ENCODE data around the gene OR4F29. TPM values are rescaled to one million over a fixed set of nuclear protein-coding genes. Genes with fewer than 3 reads are reported as not detected.
"Not testable (repeated sequence)": the region's sequence is repeated elsewhere in the genome, so short reads cannot be mapped to it uniquely, and the experiment has no call there.

OR4F29 gene
- not detected for total RNA-seq (2013)
- polyA plus RNA-seq (not detected), polyA minus RNA-seq (not detected in 2 replicates), total RNA-seq (0 reads per million in 11 experiments)

GRCh38 chr1:451578-451977 lies at the start of gene OR4F29:
Gene OR4F29, minus strand, starts transcription at chr1:451678. Its CDS starts 0 bp downstream, at chr1:451678.
- H3K4me2 ChIP-seq (replicated peaks; ENCODE audit: extremely low read depth, low read length, poor library complexity, severe bottlenecking); H3K27me3 Mint-ChIP-seq (ENCODE audit: low read depth in 3 of 3); H3K4me3 ChIP-seq (replicated peaks in 1 of 3; ENCODE audit: low read depth in 2 of 3, low read length in 3 of 3); H3K9ac ChIP-seq (ENCODE audit: insufficient read depth, low read length, poor library complexity, severe bottlenecking); H3K4me1 ChIP-seq (ENCODE audit: control insufficient read depth in 1 of 2, insufficient read depth in 2 of 2, low read length in 2 of 2); DNase-seq; H3K27ac Mint-ChIP-seq; H3K27ac ChIP-seq (ENCODE audit: low read depth in 1 of 2, low read length in 2 of 2); H3K9me3 Mint-ChIP-seq; intact Hi-C loops (cut with micrococcal nuclease); H3K79me2 ChIP-seq (ENCODE audit: insufficient read depth, low read length); H2AFZ ChIP-seq (ENCODE audit: insufficient read depth, low read depth, low read length, poor library complexity, severe bottlenecking); H4K20me1 ChIP-seq (ENCODE audit: insufficient read depth, low read length); H3K9me3 ChIP-seq (replicated peaks in 1 of 2; ENCODE audit: control insufficient read depth in 1 of 2, insufficient read depth in 1 of 2, low read length in 2 of 2); H3K27me3 ChIP-seq (ENCODE audit: control insufficient read depth in 2 of 2, insufficient read depth in 2 of 2, low read length in 2 of 2); H3K36me3 ChIP-seq (replicated peaks in 1 of 2; ENCODE audit: control insufficient read depth in 1 of 2, insufficient read depth in 2 of 2, low read length in 2 of 2); H3K4me3 Mint-ChIP-seq; H3K4me1 Mint-ChIP-seq; H3K36me3 Mint-ChIP-seq: not testable (repeated sequence)

Other genes with a start within 250 kb of the OR4F29 start
- gene OR4F16, start 235.0 kb upstream of the OR4F29 start, polyA plus RNA-seq = not detected

Data from CD14-positive monocyte (primary cell).